Neutrophil (primary cell): ENCODE data around the gene SERPINB6.
"Not testable (repeated sequence)": the region's sequence is repeated elsewhere in the genome, so short reads cannot be mapped to it uniquely, and the experiment has no call there.

Experiments
- H3K27ac ChIP-seq: fragments of 200-600 bp; sonication (generic); 2 replicates; pipeline ENCODE4 v1.5.1; 2016; ENCODE audit warnings: mild to moderate bottlenecking, moderate library complexity
- H3K27me3 ChIP-seq: fragments of 200-600 bp; sonication (generic); 2 replicates; pipeline ENCODE4 v1.6.0; 2016; ENCODE audit warnings: mild to moderate bottlenecking
- H3K36me3 ChIP-seq: fragments of 200-600 bp; sonication (generic); 2 replicates; pipeline ENCODE4 v1.5.1; 2017
- H3K4me1 ChIP-seq, 2 experiments: fragments of 200-600 bp in 1 of 2; sonication (generic) in 1 of 2; 1 replicate in 1 of 2; 2 replicates in 1 of 2; pipeline versions ENCODE4 v1.5.1 to v1.6.1; 2013 to 2016; ENCODE audit warnings: low read depth in 1 of 2, low read length in 1 of 2, mild to moderate bottlenecking in 1 of 2, moderate library complexity in 1 of 2; ENCODE audit not compliant: control insufficient read depth in 1 of 2, insufficient read depth in 1 of 2
- H3K4me3 ChIP-seq, 2 experiments: fragments of 200-600 bp in 1 of 2; sonication (generic) in 1 of 2; 1 replicate in 1 of 2; 2 replicates in 1 of 2; pipeline ENCODE4 v1.5.1; 2013 to 2016; ENCODE audit warnings: low read depth in 1 of 2, low read length in 1 of 2, mild to moderate bottlenecking in 1 of 2, moderate library complexity in 1 of 2
- H3K9me3 ChIP-seq: fragments of 200-600 bp; sonication (generic); 2 replicates; pipeline ENCODE4 v1.5.1; 2016
- TF ChIP-seq, protein P1 (sequence below): fragments of 200-600 bp; sonication (generic); IDR thresholded peaks from 2 replicates; pipeline ENCODE4 v1.5.1; 2016; ENCODE audit warnings: antibody characterized with exemption

Gene SERPINB6

GRCh38 chr6:2935566-2936291 is 35.6 kb downstream of the SERPINB6 start:
- Histone ChIP-seq H3K27ac (no peak overlapping the region), H3K36me3 (no peaks in the 10 kb centered on the region), H3K9me3 (no peaks in the 10 kb centered on the region), H3K4me3 (no peak overlapping the region), H3K27me3 (no peaks in the 10 kb centered on the region), H3K4me1 (peaks cover 6 to 7% of the 10 kb centered on the region in 2 experiments)
- TF ChIP-seq, protein P1, sequence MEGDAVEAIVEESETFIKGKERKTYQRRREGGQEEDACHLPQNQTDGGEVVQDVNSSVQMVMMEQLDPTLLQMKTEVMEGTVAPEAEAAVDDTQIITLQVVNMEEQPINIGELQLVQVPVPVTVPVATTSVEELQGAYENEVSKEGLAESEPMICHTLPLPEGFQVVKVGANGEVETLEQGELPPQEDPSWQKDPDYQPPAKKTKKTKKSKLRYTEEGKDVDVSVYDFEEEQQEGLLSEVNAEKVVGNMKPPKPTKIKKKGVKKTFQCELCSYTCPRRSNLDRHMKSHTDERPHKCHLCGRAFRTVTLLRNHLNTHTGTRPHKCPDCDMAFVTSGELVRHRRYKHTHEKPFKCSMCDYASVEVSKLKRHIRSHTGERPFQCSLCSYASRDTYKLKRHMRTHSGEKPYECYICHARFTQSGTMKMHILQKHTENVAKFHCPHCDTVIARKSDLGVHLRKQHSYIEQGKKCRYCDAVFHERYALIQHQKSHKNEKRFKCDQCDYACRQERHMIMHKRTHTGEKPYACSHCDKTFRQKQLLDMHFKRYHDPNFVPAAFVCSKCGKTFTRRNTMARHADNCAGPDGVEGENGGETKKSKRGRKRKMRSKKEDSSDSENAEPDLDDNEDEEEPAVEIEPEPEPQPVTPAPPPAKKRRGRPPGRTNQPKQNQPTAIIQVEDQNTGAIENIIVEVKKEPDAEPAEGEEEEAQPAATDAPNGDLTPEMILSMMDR: no peak

DNA sequence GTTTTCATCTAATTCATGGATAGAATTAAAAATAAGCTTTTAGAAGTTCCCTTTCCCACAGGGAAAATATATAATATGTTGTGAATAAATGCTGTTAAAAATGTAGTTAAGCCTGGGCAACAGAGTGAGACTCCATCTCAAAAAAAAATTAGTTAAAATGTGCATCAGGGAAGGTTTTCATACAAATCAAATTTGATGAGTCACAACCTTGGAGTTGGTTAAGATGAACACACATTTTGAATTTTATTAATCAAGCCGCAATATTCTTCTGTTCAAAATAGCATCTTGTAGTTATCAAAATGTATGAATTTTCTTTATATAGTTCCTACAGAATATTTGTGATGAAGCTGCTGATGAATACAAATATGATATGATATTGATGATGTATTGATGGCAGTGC is 37.3 kb downstream of the SERPINB6 start:
- no peaks in the 10 kb centered on the region for H3K9me3 ChIP-seq
- TF ChIP-seq, protein P1: no peak

GRCh38 chr6:2932911-2933310 is 38.5 kb downstream of the SERPINB6 start:
- not testable (repeated sequence) for H3K27me3 ChIP-seq, H3K4me3 ChIP-seq, H3K9me3 ChIP-seq, H3K36me3 ChIP-seq, H3K4me1 ChIP-seq, H3K27ac ChIP-seq

More for the DNA sequence above, 37.3 kb downstream of the SERPINB6 start:
- H3K4me3 ChIP-seq: no peak overlapping the region
- peaks cover 6 to 7% of the 10 kb centered on the region in 2 experiments for H3K4me1 ChIP-seq
- no peak overlapping the region for H3K27ac ChIP-seq
- no peaks in the 10 kb centered on the region for H3K36me3 ChIP-seq
- H3K27me3 ChIP-seq: no peaks in the 10 kb centered on the region

GRCh38 chr6:2931970-2932748 is 39.2 kb downstream of the SERPINB6 start:
- peaks cover 6 to 7% of the 10 kb centered on the region in 2 experiments for H3K4me1 ChIP-seq
- TF ChIP-seq, protein P1: peak; percentile 95
- H3K36me3 ChIP-seq: no peaks in the 10 kb centered on the region
- peak overlapping the region; percentile 8 to 25 for H3K4me3 ChIP-seq
- no peaks in the 10 kb centered on the region for H3K9me3 ChIP-seq
- H3K27ac ChIP-seq: no peak overlapping the region
- H3K27me3 ChIP-seq: no peaks in the 10 kb centered on the region

DNA sequence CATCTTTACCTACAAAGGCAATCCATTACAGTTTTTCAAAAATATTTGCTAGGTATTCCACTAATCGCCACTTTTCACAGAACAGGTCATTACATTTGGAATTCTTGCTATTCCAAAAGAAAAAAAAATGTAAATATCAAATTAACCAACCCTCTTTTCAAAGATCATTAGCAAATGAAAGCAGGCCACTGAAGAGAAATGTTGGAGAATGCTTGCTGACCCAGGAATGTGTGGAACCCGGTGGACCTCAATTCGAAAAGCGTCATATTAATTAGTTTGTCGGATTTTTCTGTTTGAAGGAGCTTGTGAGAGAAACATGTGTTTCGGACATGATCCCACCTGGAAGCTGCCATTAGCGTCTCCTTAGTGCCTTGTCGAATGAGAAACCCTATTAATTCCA is 40.3 kb downstream of the SERPINB6 start:
- Histone ChIP-seq H3K36me3 (no peaks in the 10 kb centered on the region), H3K27me3 (no peaks in the 10 kb centered on the region), H3K4me1 (peaks cover 6 to 7% of the 10 kb centered on the region in 2 experiments), H3K27ac (no peak overlapping the region), H3K4me3 (no peak overlapping the region), H3K9me3 (no peaks in the 10 kb centered on the region)
- TF ChIP-seq, protein P1: no peak

GRCh38 chr6:2927931-2928330 is 43.4 kb downstream of the SERPINB6 start:
- not testable (repeated sequence) for H3K9me3 ChIP-seq, H3K27ac ChIP-seq, H3K36me3 ChIP-seq, H3K27me3 ChIP-seq, H3K4me3 ChIP-seq, H3K4me1 ChIP-seq

DNA sequence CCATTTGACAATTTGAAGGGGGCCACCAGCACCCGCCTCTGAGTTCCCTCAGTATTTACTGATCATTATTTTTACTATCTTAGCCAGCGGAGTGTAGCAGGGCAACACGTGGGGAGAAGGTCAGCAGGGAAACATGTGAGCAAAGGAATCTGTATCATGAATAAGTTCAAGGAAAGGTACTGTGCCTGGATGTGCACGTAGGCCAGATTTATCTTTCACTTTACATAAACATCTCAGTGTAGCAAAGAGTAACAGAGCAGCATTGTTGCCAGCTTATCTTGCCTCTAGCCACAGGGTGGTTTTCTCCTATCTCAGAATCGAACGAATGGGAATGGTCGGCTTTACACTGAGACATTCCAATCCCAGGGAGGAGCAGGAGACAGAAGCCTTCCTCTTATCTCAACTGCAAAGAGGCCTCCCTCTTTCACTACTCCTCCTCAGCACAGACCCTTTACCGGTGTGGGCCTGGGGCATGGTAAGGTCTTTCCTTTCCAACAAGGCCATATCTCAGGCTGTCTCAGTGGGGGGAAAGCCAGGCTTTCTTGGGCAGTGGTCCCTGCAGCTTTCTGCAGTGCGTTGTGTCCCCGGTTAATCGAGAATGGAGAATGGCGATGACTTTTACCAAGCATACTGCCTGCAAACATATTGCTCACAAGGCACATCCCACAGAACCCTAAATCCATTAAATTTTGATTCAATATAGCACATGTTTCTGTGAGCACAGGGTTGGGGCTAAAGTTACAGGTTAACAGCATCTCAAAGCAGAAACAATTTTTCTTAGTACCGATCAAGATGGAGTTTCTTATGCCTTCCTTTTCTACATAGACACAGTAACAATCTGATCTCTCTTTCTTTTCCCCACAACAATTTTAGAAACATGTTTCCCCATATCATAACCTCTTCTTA is 45.3 kb downstream of the SERPINB6 start:
- H3K27ac ChIP-seq, H3K9me3 ChIP-seq, H3K4me1 ChIP-seq, H3K27me3 ChIP-seq, H3K4me3 ChIP-seq, H3K36me3 ChIP-seq: not testable (repeated sequence)
